ENCODE results near the gene ELMO1.

- TF ChIP-seq, protein P1, sequence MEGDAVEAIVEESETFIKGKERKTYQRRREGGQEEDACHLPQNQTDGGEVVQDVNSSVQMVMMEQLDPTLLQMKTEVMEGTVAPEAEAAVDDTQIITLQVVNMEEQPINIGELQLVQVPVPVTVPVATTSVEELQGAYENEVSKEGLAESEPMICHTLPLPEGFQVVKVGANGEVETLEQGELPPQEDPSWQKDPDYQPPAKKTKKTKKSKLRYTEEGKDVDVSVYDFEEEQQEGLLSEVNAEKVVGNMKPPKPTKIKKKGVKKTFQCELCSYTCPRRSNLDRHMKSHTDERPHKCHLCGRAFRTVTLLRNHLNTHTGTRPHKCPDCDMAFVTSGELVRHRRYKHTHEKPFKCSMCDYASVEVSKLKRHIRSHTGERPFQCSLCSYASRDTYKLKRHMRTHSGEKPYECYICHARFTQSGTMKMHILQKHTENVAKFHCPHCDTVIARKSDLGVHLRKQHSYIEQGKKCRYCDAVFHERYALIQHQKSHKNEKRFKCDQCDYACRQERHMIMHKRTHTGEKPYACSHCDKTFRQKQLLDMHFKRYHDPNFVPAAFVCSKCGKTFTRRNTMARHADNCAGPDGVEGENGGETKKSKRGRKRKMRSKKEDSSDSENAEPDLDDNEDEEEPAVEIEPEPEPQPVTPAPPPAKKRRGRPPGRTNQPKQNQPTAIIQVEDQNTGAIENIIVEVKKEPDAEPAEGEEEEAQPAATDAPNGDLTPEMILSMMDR (IDR thresholded peaks at IDR 0.05) = no peak
- TF ChIP-seq EP300 (IDR thresholded peaks at IDR 0.05; ENCODE audit: low read depth) (no peak), POLR2A (IDR thresholded peaks at IDR 0.05) (no peak)
Observed at GRCh38 chr7:37027104-37027503, 421.6 kb downstream of the ELMO1 start.

Measured in transverse colon (tissue), 3 donors.